Neural cell (in vitro differentiated cells): ENCODE results near the gene NR5A2. TPM values are rescaled to one million over a fixed set of nuclear protein-coding genes. Genes with fewer than 3 reads are reported as not detected.

Experiments
- H2AFZ ChIP-seq: fragments of 200-600, 300-800 bp; sonication (generic), shearing (Covaris generic); 2 replicates; pipeline ENCODE4 v1.6.0; 2014; ENCODE audit warnings: low read depth, mild to moderate bottlenecking, antibody characterized with exemption, low read length, moderate library complexity
- H3F3A ChIP-seq: fragments of 200-600 bp; shearing (Covaris generic); 2 replicates; pipeline ENCODE4 v1.6.1; 2016; ENCODE audit warnings: mild to moderate bottlenecking, moderate library complexity, mixed read lengths, antibody characterized with exemption, low read length; ENCODE audit not compliant: insufficient read depth, poor library complexity, severe bottlenecking
- H3K27ac ChIP-seq: fragments of 200-600, 300-800 bp; sonication (generic), shearing (Covaris generic); 2 replicates; pipeline ENCODE4 v1.5.1; 2014; ENCODE audit warnings: mild to moderate bottlenecking, low read length, moderate library complexity
- H3K27me3 ChIP-seq: fragments of 300-800, 200-600 bp; sonication (generic), shearing (Covaris generic); 2 replicates; pipeline ENCODE4 v1.6.0; 2014; ENCODE audit warnings: mild to moderate bottlenecking, low read depth, low read length, moderate library complexity; ENCODE audit not compliant: insufficient read depth
- H3K36me3 ChIP-seq: fragments of 300-800, 200-600 bp; sonication (generic), shearing (Covaris generic); 2 replicates; pipeline ENCODE4 v1.5.1; 2014; ENCODE audit warnings: mild to moderate bottlenecking, antibody characterized with exemption, low read length, moderate library complexity; ENCODE audit not compliant: insufficient read depth
- H3K4me2 ChIP-seq: fragments of 300-800, 200-600 bp; sonication (generic), shearing (Covaris generic); 2 replicates; pipeline ENCODE4 v1.6.0; 2014; ENCODE audit warnings: mild to moderate bottlenecking, low read length
- H3K4me3 ChIP-seq: fragments of 300-800, 200-600 bp; sonication (generic), shearing (Covaris generic); 2 replicates; pipeline ENCODE4 v1.5.1; 2014; ENCODE audit warnings: mild to moderate bottlenecking, low read length, moderate library complexity
- H3K79me2 ChIP-seq: fragments of 200-600 bp; shearing (Covaris generic); replicated peaks from 2 replicates; pipeline ENCODE4 v1.6.0; 2014; ENCODE audit warnings: mild to moderate bottlenecking, low read length, moderate library complexity; ENCODE audit not compliant: insufficient read depth
- H3K9ac ChIP-seq: fragments of 300-800, 200-600 bp; sonication (generic), shearing (Covaris generic); 2 replicates; pipeline ENCODE4 v1.6.1; 2016; ENCODE audit warnings: mild to moderate bottlenecking, low read length, mixed read lengths
- H3K9me2 ChIP-seq: fragments of 200-600 bp; shearing (Covaris generic); 2 replicates; pipeline ENCODE4 v1.6.1; 2016; ENCODE audit warnings: mild to moderate bottlenecking, low read length, mixed read lengths; ENCODE audit not compliant: insufficient read depth
- H3K9me3 ChIP-seq: fragments of 200-600, 300-800 bp; sonication (generic), shearing (Covaris generic); 2 replicates; pipeline ENCODE4 v1.6.1; 2016; ENCODE audit warnings: mild to moderate bottlenecking, mixed run types, low read length, moderate library complexity, mixed read lengths
- H4K20me1 ChIP-seq: fragments of 200-600 bp; shearing (Covaris generic); 2 replicates; pipeline ENCODE4 v1.6.1; 2016; ENCODE audit warnings: mild to moderate bottlenecking, mixed run types; ENCODE audit not compliant: insufficient read depth
- CTCF ChIP-seq: fragments of 450-650 bp; IDR thresholded peaks from 2 replicates; pipeline ENCODE4 v1.5.1; 2014; ENCODE audit warnings: antibody characterized with exemption, mild to moderate bottlenecking, moderate library complexity; ENCODE audit not compliant: poor library complexity, severe bottlenecking
- EP300 ChIP-seq: fragments of 450-650 bp; conservative IDR thresholded peaks from 2 replicates; pipeline ENCODE4 v1.6.1; 2014; ENCODE audit warnings: antibody characterized with exemption, mild to moderate bottlenecking, moderate library complexity; ENCODE audit not compliant: poor library complexity, severe bottlenecking
- EZH2 ChIP-seq: fragments of 200-600, 300-800 bp; shearing (Covaris generic), sonication (generic); IDR thresholded peaks from 2 replicates; pipeline ENCODE4 v1.6.1; 2014; ENCODE audit warnings: antibody characterized with exemption, low read length, borderline replicate concordance, mild to moderate bottlenecking; ENCODE audit not compliant: insufficient read depth, poor library complexity, severe bottlenecking
- MXI1 ChIP-seq: fragments of 450-650 bp; conservative IDR thresholded peaks from 2 replicates; pipeline ENCODE4 v1.6.1; 2014; ENCODE audit warnings: antibody characterized with exemption, mild to moderate bottlenecking; ENCODE audit not compliant: poor library complexity, severe bottlenecking
- POLR2AphosphoS5 ChIP-seq: IDR thresholded peaks from 2 replicates; pipeline ENCODE4 v1.6.1; 2012
- RAD21 ChIP-seq: fragments of 450-650 bp; conservative IDR thresholded peaks from 2 replicates; pipeline ENCODE4 v1.6.1; 2014; ENCODE audit warnings: antibody characterized with exemption, mild to moderate bottlenecking, moderate library complexity
- REST ChIP-seq: IDR thresholded peaks from 2 replicates; pipeline ENCODE4 v1.6.1; 2012; ENCODE audit warnings: borderline replicate concordance
- SMC3 ChIP-seq: fragments of 450-650 bp; conservative IDR thresholded peaks from 2 replicates; pipeline ENCODE4 v1.6.1; 2014; ENCODE audit warnings: antibody characterized with exemption, mild to moderate bottlenecking, moderate library complexity; ENCODE audit not compliant: poor library complexity
- TAF1 ChIP-seq: IDR thresholded peaks from 2 replicates; pipeline ENCODE4 v1.6.1; 2012; ENCODE audit warnings: low read depth
- polyA plus RNA-seq: library from polyadenylated mRNA; depleted of rRNA; stranded (reverse); fragments of >200 nt; gene quantifications from 2 replicates; pipeline ENCODE4 v1.2.3, GENCODE V29; 2014

Gene NR5A2
- polyA plus RNA-seq, 1 donor from 2014 or later, result not detected

GRCh38 chr1:200079232-200079940 lies 51.9 kb downstream of the NR5A2 start:
- Histone ChIP-seq H3K4me2 (no peak overlapping the region), H3K36me3 (no peaks in the 10 kb centered on the region), H3K4me3 (no peak overlapping the region), H3K9me2 (no peaks in the 10 kb centered on the region), H3F3A (no peaks in the 10 kb centered on the region), H3K27me3 (peaks cover 28% of the 10 kb centered on the region), H3K9ac (no peak overlapping the region), H3K27ac (no peak overlapping the region), H2AFZ (no peak overlapping the region), H3K9me3 (no peaks in the 10 kb centered on the region), H3K79me2 (no peaks in the 10 kb centered on the region), H4K20me1 (no peaks in the 10 kb centered on the region)
- no peak for TF ChIP-seq MXI1
- no peak for TF ChIP-seq RAD21
- no peak for TF ChIP-seq TAF1
- no peak for TF ChIP-seq EP300
- TF ChIP-seq EZH2, result no peak
- no peak for TF ChIP-seq SMC3
- TF ChIP-seq POLR2AphosphoS5, result no peak

- Histone ChIP-seq H3K27me3 (peaks cover 26% of the 10 kb centered on the region), H3F3A (no peaks in the 10 kb centered on the region), H3K27ac (no peak overlapping the region), H2AFZ (no peak overlapping the region), H3K36me3 (no peaks in the 10 kb centered on the region), H3K4me2 (no peak overlapping the region), H3K4me3 (no peak overlapping the region), H3K9me2 (no peaks in the 10 kb centered on the region), H3K79me2 (no peaks in the 10 kb centered on the region), H4K20me1 (no peaks in the 10 kb centered on the region), H3K9me3 (no peaks in the 10 kb centered on the region), H3K9ac (no peak overlapping the region)
- TF ChIP-seq CTCF (no peak), REST (no peak), POLR2AphosphoS5 (no peak), EZH2 (no peak), EP300 (no peak), SMC3 (no peak), RAD21 (no peak), MXI1 (no peak)
Observed at GRCh38 chr1:200081151-200081968, 53.9 kb downstream of the NR5A2 start.
